ENCODE data around the gene ZKSCAN5. TPM values are rescaled to one million over a fixed set of nuclear protein-coding genes. Genes with fewer than 3 reads are reported as not detected.

The ZKSCAN5 gene
- total and polyA plus RNA-seq, 2 donors (not counting 3 experiments of a cell fraction or from before 2014, with no cell fraction given) = 4.3 to 9.7 TPM

DNA sequence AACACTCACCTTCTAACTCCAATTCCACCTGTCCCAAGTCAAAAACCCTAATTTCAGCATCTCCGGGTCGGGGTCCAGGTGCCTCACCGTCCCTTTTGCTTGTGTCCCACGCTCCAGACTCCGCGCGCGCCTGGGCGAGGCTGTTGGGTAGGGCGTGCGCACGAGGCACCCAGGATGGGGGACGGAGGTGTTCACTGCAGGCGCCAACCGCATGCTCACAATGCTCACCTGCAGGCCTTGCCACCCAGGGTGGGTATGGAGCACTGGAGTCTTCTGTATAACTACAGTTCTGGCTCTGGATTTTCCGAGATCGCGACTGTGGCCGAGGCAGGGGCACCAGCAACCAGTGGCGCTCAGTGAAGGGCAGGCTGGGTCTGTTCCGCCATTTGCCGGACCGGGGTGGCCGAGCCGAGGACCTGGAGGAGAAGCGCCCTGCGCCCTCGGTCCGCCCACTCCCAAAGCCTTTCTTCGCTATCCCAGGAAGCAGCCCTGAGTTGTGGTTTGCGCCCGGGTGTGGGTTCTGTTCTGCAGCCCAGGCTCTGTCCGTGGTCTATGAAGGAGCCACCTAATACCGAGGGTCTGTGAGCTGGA, 38.7 kb downstream of the ZKSCAN5 start:
- Histone ChIP-seq H3K4me2 (ENCODE audit: insufficient read depth, low read length) (no peak overlapping the region), H3K79me2 (ENCODE audit: control insufficient read depth, insufficient read depth, low read length) (no peaks in the 10 kb centered on the region), H3K4me1 (ENCODE audit: control insufficient read depth, extremely low read depth, insufficient read depth, low read length) (no peaks in the 10 kb centered on the region), H2AFZ (ENCODE audit: low read depth, low read length) (no peak overlapping the region), H3K4me3 (replicated peaks in 1 of 3; ENCODE audit: insufficient read depth in 1 of 3, low read depth in 1 of 3, low read length in 3 of 3) (no peak overlapping the region), H3K27ac (ENCODE audit: insufficient read depth, low read depth, low read length) (no peak overlapping the region), H3K9ac (replicated peaks; ENCODE audit: extremely low read depth, insufficient read depth, low read length) (no peak overlapping the region), H3K27me3 (ENCODE audit: control insufficient read depth in 2 of 2, insufficient read depth in 2 of 2, low read length in 2 of 2) (no peaks in the 10 kb centered on the region), H3K9me1 (replicated peaks; ENCODE audit: control insufficient read depth, extremely low read depth, insufficient read depth, low read length) (no peaks in the 10 kb centered on the region), H3K9me3 (replicated peaks; ENCODE audit: control insufficient read depth, insufficient read depth, low read length) (no peaks in the 10 kb centered on the region), H4K20me1 (replicated peaks; ENCODE audit: control insufficient read depth, extremely low read depth, insufficient read depth, low read length) (no peaks in the 10 kb centered on the region), H3K36me3 (ENCODE audit: control insufficient read depth in 2 of 2, extremely low read depth in 1 of 2, insufficient read depth in 2 of 2, low read length in 2 of 2) (no peaks in the 10 kb centered on the region)
- BruUV-seq (replicated peaks) = no TSS peak
- FAIRE-seq (no peak), DNase-seq (ENCODE audit: low read depth, low spot score) (no peak)
- ChIA-PET CTCF (no interaction called here), POLR2A (no interaction called here)
- dilution Hi-C loops (cut with MboI; ENCODE audit: extremely low pct_ligation_motif_present, low sequenced_read_pairs) (no loop called here), intact Hi-C loops (cut with micrococcal nuclease) (no loop called here)
- TF ChIP-seq JUN (IDR thresholded peaks at IDR 0.05; ENCODE audit: borderline replicate concordance, insufficient read depth, insufficient read length, low read depth) (no peak), EZH2 (IDR thresholded peaks at IDR 0.05; ENCODE audit: borderline replicate concordance, low read depth, low read length, severe bottlenecking) (no peak), GATA2 (IDR thresholded peaks at IDR 0.05; ENCODE audit: insufficient read depth, insufficient read length, low read depth, low read length) (no peak), POLR2AphosphoS5 (IDR thresholded peaks at IDR 0.05; ENCODE audit: insufficient read depth, low read depth, low read length) (no peak), FOS (IDR thresholded peaks at IDR 0.05; ENCODE audit: borderline replicate concordance, insufficient read depth, low read length) (no peak), MYC (IDR thresholded peaks at IDR 0.05; ENCODE audit: low read depth, low read length) (no peak), POLR2A (IDR thresholded peaks at IDR 0.05; ENCODE audit: low read depth, low read length) (no peak)
- TF ChIP-seq, protein P1, sequence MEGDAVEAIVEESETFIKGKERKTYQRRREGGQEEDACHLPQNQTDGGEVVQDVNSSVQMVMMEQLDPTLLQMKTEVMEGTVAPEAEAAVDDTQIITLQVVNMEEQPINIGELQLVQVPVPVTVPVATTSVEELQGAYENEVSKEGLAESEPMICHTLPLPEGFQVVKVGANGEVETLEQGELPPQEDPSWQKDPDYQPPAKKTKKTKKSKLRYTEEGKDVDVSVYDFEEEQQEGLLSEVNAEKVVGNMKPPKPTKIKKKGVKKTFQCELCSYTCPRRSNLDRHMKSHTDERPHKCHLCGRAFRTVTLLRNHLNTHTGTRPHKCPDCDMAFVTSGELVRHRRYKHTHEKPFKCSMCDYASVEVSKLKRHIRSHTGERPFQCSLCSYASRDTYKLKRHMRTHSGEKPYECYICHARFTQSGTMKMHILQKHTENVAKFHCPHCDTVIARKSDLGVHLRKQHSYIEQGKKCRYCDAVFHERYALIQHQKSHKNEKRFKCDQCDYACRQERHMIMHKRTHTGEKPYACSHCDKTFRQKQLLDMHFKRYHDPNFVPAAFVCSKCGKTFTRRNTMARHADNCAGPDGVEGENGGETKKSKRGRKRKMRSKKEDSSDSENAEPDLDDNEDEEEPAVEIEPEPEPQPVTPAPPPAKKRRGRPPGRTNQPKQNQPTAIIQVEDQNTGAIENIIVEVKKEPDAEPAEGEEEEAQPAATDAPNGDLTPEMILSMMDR (IDR thresholded peaks at IDR 0.05; ENCODE audit: extremely low read depth in 1 of 2, insufficient read depth in 1 of 2, low read depth in 1 of 2, low read length in 2 of 2) = no peak
- TF ChIP-seq, protein P2, sequence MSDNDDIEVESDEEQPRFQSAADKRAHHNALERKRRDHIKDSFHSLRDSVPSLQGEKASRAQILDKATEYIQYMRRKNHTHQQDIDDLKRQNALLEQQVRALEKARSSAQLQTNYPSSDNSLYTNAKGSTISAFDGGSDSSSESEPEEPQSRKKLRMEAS (IDR thresholded peaks at IDR 0.05; ENCODE audit: insufficient read depth, insufficient read length) = no peak

All from endothelial cell of umbilical vein (primary cell).